Erythroblast (primary cell): ENCODE data around the gene CDA.

Source experiments
- DNase-seq, 2 experiments: peaks; one replicate each; lab custom pipeline; 2025; lab: John Stamatoyannopoulos, UW
- GATA1 ChIP-seq: IDR thresholded peaks from 2 replicates; pipeline ENCODE4 v1.6.1; 2011; ENCODE audit warnings: low read depth, mild to moderate bottlenecking, control low read depth, low read length, moderate library complexity
- POLR2A ChIP-seq: IDR thresholded peaks from 2 replicates; pipeline ENCODE4 v1.6.1; 2011; ENCODE audit warnings: mild to moderate bottlenecking, low read length

CDA gene

GRCh38 chr1:20661207-20662109 lies 72.6 kb downstream of the CDA start, which contains the start of gene DDOST:
TSS of gene DDOST (minus strand) at chr1:20661369. CDS start at chr1:20661350, 19 bp downstream.
- TF ChIP-seq GATA1 (no peak), POLR2A (peak; percentile 74)

GRCh38 chr1:20662110-20662475 lies 73.2 kb downstream of the CDA start:
- DNase-seq, result no peak
- no peak for TF ChIP-seq GATA1
- TF ChIP-seq POLR2A, result no peak

More at GRCh38 chr1:20661207-20662109, 72.6 kb downstream of the CDA start, which contains the start of gene DDOST:
- peak; percentile 96 to 97 for DNase-seq

- TF ChIP-seq GATA1 (no peak), POLR2A (no peak)
- DNase-seq, result peak in 1 of 2 experiments; percentile 18
Measured at GRCh38 chr1:20663365-20663764, 74.5 kb downstream of the CDA start.

- TF ChIP-seq GATA1, result no peak
- TF ChIP-seq POLR2A, result no peak
- no peak for DNase-seq
Measured at GRCh38 chr1:20663969-20664715, 75.2 kb downstream of the CDA start.

GRCh38 chr1:20665726-20666125 lies 76.8 kb downstream of the CDA start:
- DNase-seq, result no peak
- no peak for TF ChIP-seq GATA1
- no peak for TF ChIP-seq POLR2A

- DNase-seq, result no peak
- no peak for TF ChIP-seq POLR2A
- TF ChIP-seq GATA1, result no peak
Measured at GRCh38 chr1:20666146-20666545, 77.2 kb downstream of the CDA start.

- peak; percentile 22 to 24 for DNase-seq
- TF ChIP-seq POLR2A (no peak), GATA1 (no peak)
Measured at GRCh38 chr1:20666804-20667203, 77.9 kb downstream of the CDA start.
